Endothelial cell (in vitro differentiated cells): Measurements from ENCODE around the gene ATCAY. TPM values are rescaled to one million over a fixed set of nuclear protein-coding genes. Genes with fewer than 3 reads are reported as not detected.

ENCODE experiments used
- DNase-seq: peaks from one replicate; pipeline ENCODE4 v3.0.0; 2021; ENCODE audit warnings: low spot score
- H3K27ac Mint-ChIP-seq: one replicate; pipeline ENCODE4 v1.8.0; 2021; ENCODE audit warnings: mixed read lengths, inconsistent platforms; ENCODE audit not compliant: unreplicated experiment
- H3K27me3 Mint-ChIP-seq: one replicate; pipeline ENCODE4 v1.8.0; 2021; ENCODE audit warnings: mild to moderate bottlenecking, moderate library complexity, mixed read lengths, inconsistent platforms; ENCODE audit not compliant: unreplicated experiment
- H3K36me3 Mint-ChIP-seq: one replicate; pipeline ENCODE4 v1.8.0; 2021; ENCODE audit warnings: mild to moderate bottlenecking, low read depth, mixed read lengths, inconsistent platforms; ENCODE audit not compliant: unreplicated experiment
- H3K4me1 Mint-ChIP-seq: one replicate; pipeline ENCODE4 v1.8.0; 2021; ENCODE audit warnings: mild to moderate bottlenecking, mixed read lengths, inconsistent platforms; ENCODE audit not compliant: unreplicated experiment
- H3K4me3 Mint-ChIP-seq: one replicate; pipeline ENCODE4 v1.8.0; 2021; ENCODE audit warnings: mild to moderate bottlenecking, mixed read lengths, inconsistent platforms; ENCODE audit not compliant: unreplicated experiment
- H3K9me3 Mint-ChIP-seq: one replicate; pipeline ENCODE4 v1.8.0; 2021; ENCODE audit warnings: mixed read lengths, inconsistent platforms; ENCODE audit not compliant: unreplicated experiment
- CTCF ChIP-seq: fragments of 200-600 bp; sonication (generic); IDR thresholded peaks from one replicate; pipeline ENCODE4 v1.5.0; 2021; ENCODE audit warnings: antibody characterized with exemption; ENCODE audit not compliant: unreplicated experiment
- total RNA-seq: library from RNA; stranded (reverse); fragmentation: NEBNext Ultra II Directional; extraction: Animal tissue kit (Norgen Biotek cat#: 25700); gene quantifications from one replicate; pipeline ENCODE4 v1.2.1, GENCODE V29; 2021; ENCODE audit not compliant: unreplicated experiment

The ATCAY gene
- total RNA-seq, 1 donor from 2014 or later, result 0.67 TPM

DNA sequence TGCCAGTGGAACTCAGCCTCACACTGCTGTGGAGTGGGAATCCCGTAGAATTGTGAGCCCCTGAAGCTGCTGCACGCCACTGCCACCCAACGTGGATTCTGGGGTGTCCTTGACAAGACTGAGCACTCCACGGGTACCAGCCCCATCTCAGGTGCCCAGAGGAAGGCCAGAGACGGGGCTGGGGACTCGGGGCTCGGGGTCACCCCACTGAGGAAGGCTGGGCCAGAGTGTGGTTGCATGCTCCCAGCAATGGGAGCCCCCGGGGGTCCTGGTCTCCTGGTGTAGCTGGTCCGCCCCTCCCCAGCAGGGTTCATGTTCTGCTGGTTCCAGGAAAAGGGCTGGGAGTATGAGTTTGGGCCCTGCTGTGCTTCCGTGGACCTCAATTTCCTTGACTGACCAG lies 75.2 kb downstream of the ATCAY start:
- DNase-seq, result no peak
- Mint-ChIP-seq H3K27ac (no peak overlapping the region), H3K9me3 (no peaks in the 10 kb centered on the region), H3K36me3 (peaks cover 9% of the 10 kb centered on the region), H3K4me1 (no peaks in the 10 kb centered on the region), H3K27me3 (peaks cover 23% of the 10 kb centered on the region), H3K4me3 (no peak overlapping the region)
- no peak for TF ChIP-seq CTCF

GRCh38 chr19:3958836-3959765 lies 78.6 kb downstream of the ATCAY start:
- Mint-ChIP-seq H3K9me3 (no peaks in the 10 kb centered on the region), H3K4me3 (no peak overlapping the region), H3K36me3 (peaks cover 20% of the 10 kb centered on the region), H3K27me3 (peaks cover 18% of the 10 kb centered on the region), H3K27ac (no peak overlapping the region), H3K4me1 (no peaks in the 10 kb centered on the region)
- DNase-seq, result no peak
- TF ChIP-seq CTCF, result no peak

DNA sequence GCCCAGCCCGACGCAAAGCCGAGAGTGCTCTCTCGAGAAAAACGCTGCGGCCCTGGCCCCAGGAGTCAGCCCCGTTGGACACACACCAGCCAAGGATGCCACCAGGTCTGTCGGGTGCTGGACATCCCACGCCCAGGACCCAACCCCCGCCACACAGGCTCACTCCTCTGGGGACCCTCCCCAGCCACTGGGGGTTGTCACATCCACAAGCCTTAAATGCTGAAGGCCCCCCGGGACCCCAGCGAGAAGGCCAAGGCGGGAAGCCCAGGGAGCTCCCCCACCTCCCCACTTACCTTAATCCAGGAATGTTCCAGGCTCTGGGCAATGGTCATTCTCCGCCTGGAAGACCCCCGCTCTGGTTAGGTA lies 79.3 kb downstream of the ATCAY start:
- Mint-ChIP-seq H3K4me1 (no peaks in the 10 kb centered on the region), H3K27ac (no peak overlapping the region), H3K36me3 (peaks cover 20% of the 10 kb centered on the region), H3K9me3 (no peaks in the 10 kb centered on the region), H3K27me3 (peaks cover 15% of the 10 kb centered on the region), H3K4me3 (peak overlapping the region; percentile 56)
- no peak for DNase-seq
- no peak for TF ChIP-seq CTCF

GRCh38 chr19:3961007-3961406 lies 80.5 kb downstream of the ATCAY start:
- DNase-seq, result no peak
- no peak for TF ChIP-seq CTCF
- Mint-ChIP-seq H3K36me3 (peaks cover 20% of the 10 kb centered on the region), H3K4me3 (no peak overlapping the region), H3K27ac (no peak overlapping the region), H3K27me3 (peaks cover 13% of the 10 kb centered on the region), H3K9me3 (no peaks in the 10 kb centered on the region), H3K4me1 (no peaks in the 10 kb centered on the region)
